Measurements from ENCODE around the gene OR2F1.
"Not testable (repeated sequence)": the region's sequence is repeated elsewhere in the genome, so short reads cannot be mapped to it uniquely, and the experiment has no call there.

OR2F1 gene

DNA sequence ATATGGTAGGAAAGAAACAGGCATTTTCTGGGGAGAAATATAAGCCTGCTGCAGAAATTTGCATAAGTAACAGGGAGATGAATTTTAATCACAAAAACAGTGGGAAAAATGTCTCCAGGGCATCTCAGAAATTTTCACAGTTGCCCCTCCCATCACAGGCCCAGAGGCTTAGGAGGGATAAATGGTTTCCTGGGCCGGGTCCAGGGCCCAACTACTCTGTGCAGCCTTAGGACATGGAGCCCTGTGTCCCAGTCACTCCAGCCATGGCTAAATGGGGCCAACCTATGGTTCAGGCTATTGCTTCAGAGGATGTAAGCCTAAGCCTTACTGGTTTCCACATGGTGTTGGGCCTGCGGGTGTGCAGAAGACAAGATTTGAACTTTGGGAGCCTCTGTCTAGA lies 54.7 kb downstream of the OR2F1 start:
- TF ChIP-seq, protein P1, sequence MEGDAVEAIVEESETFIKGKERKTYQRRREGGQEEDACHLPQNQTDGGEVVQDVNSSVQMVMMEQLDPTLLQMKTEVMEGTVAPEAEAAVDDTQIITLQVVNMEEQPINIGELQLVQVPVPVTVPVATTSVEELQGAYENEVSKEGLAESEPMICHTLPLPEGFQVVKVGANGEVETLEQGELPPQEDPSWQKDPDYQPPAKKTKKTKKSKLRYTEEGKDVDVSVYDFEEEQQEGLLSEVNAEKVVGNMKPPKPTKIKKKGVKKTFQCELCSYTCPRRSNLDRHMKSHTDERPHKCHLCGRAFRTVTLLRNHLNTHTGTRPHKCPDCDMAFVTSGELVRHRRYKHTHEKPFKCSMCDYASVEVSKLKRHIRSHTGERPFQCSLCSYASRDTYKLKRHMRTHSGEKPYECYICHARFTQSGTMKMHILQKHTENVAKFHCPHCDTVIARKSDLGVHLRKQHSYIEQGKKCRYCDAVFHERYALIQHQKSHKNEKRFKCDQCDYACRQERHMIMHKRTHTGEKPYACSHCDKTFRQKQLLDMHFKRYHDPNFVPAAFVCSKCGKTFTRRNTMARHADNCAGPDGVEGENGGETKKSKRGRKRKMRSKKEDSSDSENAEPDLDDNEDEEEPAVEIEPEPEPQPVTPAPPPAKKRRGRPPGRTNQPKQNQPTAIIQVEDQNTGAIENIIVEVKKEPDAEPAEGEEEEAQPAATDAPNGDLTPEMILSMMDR (conservative IDR thresholded peaks at IDR 0.05), result no peak
- no peak for TF ChIP-seq ZFX (IDR thresholded peaks at IDR 0.05)

DNA sequence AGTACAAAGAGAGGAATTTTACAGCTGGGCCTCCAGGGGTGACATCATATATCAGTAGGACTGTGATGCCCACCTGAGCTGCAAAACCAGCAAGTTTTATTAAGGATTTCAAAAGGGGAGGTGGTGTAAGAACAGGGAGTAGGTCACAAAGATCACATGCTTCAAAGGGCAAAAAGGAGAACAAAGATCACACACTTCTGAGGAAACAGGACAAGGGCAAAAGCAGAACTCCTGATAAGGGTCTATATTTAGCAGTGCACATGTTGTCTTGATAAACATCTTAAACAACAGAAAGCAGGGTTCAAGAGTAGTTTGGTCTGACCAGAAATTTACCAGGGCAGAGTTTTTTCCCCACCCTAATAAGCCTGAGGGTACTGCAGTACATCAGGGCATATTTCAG lies 55.4 kb downstream of the OR2F1 start:
- H3K27ac ChIP-seq, result not testable (repeated sequence)

More for the DNA sequence above, 54.7 kb downstream of the OR2F1 start:
- no peak overlapping the region for H3K27ac ChIP-seq

DNA sequence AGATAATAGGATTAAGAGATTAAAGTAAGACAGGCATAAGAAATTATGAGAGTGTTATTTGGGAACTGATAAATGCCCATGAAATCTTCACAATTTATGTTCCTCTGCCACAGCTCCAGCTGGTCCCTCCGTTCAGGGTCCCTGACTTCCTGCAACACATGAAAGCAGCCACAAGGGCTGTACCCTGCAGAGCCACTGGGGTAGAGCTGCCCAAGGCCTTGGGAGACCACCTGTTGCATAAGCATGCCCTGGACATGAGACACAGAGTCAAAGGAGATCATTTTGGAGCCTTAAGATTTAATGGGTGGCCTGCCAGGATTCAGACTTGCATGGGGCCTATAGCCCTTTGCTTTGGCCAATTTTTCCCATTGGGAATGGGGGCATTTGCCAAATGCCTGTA lies 56.2 kb downstream of the OR2F1 start:
- H3K27ac ChIP-seq, result not testable (repeated sequence)

DNA sequence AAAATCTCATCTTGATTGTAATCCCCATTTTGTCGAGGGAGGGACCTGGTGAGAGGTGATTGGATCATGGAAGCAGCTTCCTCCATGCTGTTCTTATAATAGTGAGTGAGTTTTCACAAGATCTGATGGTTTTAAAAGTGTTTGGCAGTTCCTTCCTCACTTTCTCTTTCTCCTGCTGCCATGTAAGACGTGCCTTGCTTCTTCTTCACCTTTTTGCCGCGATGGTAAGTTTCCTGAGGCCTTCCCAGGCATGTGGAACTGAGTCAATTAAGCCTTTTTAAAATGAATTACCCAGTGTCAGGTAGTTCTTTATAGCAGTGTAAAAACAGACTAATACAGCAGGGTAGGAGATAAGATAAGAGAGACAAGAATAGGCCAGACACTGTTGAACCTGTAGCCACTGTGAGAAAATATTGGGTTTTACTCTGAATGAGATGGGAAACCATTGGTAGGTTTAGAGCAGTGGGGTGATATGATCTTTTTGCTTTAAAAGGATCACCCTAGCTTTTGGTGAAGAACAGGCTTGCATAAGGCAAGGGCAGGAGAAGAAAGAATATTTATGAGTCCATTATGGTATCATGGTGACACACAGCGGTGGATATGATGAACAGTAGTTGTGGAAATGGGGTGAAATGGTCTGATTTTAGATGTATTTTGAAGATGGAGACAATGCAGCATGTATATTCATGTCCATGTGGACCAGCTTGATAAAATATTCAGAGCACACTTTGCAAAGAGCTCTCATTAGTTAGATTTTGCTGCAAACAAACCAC lies 57.0 kb downstream of the OR2F1 start:
- no peak overlapping the region for H3K27ac ChIP-seq
- TF ChIP-seq, protein P1 (conservative IDR thresholded peaks at IDR 0.05), result peak; percentile 41
- no peak for TF ChIP-seq ZFX (IDR thresholded peaks at IDR 0.05)

Data from C4-2B (cell line).